B cell (primary cell): ENCODE results near the gene TCF25. TPM values are rescaled to one million over a fixed set of nuclear protein-coding genes. Genes with fewer than 3 reads are reported as not detected.

Experiments used
- ATAC-seq: fragments of 200-7000 bp; cut with Tn5 transposase; one replicate; pipeline ENCODE4 v1.10.0; 2021; ENCODE audit warnings: low read depth, mild to moderate bottlenecking, moderate number of reproducible peaks, moderate library complexity
- CTCF ChIA-PET: fragments of 350-600 bp; sonication (Branson Sonifier 250); formaldehyde crosslinking; loops from one replicate; lab custom pipeline; 2021; ENCODE audit warnings: antibody characterized with exemption, inconsistent platforms; lab: Charles Lee
- POLR2A ChIA-PET: fragments of 350-600 bp; sonication (Branson Sonifier 250); formaldehyde crosslinking; loops from one replicate; lab custom pipeline; 2021; ENCODE audit warnings: antibody characterized with exemption; lab: Charles Lee
- DNase-seq: peaks from one replicate; pipeline ENCODE4 v3.0.0; 2013
- H2AFZ ChIP-seq: 2 replicates; pipeline ENCODE4 v1.6.1; 2012; ENCODE audit warnings: mild to moderate bottlenecking, low read depth, low read length; ENCODE audit not compliant: insufficient read depth, poor library complexity, severe bottlenecking
- H3K27ac ChIP-seq, 2 donors: 1 replicate in 1 of 2; 2 replicates in 1 of 2; pipeline ENCODE4 v1.5.1; 2012 to 2013; ENCODE audit warnings: low read length in 2 of 2, mild to moderate bottlenecking in 2 of 2, moderate library complexity in 1 of 2
- H3K27me3 ChIP-seq, 4 experiments: fragments of 200-600 bp in 1 of 4; sonication (generic) in 1 of 4; replicated peaks in 1 of 4; 1 replicate in 2 of 4; 2 replicates in 2 of 4; pipeline versions ENCODE4 v1.6.1 to v1.7.0; 2013 to 2016; ENCODE audit warnings: low read length in 3 of 4, mild to moderate bottlenecking in 2 of 4, mixed read lengths in 1 of 4, moderate library complexity in 1 of 4; ENCODE audit not compliant: insufficient read depth in 4 of 4, control insufficient read depth in 3 of 4; ENCODE audit errors: control extremely low read depth in 1 of 4
- H3K36me3 ChIP-seq, 2 experiments: replicated peaks in 1 of 2; 1 replicate in 1 of 2; 2 replicates in 1 of 2; pipeline versions ENCODE4 v1.6.1 to v1.7.1; 2013; ENCODE audit warnings: low read length in 1 of 2; ENCODE audit not compliant: insufficient read depth in 2 of 2, control insufficient read depth in 1 of 2; ENCODE audit errors: control extremely low read depth in 1 of 2, extremely low read depth in 1 of 2
- H3K4me1 ChIP-seq, 2 donors: fragments of 200-600 bp in 1 of 2; sonication (generic) in 1 of 2; 1 replicate in 1 of 2; 2 replicates in 1 of 2; pipeline versions ENCODE4 v1.5.1 to v1.6.1; 2013 to 2017; ENCODE audit warnings: low read length in 2 of 2; ENCODE audit not compliant: control insufficient read depth in 2 of 2, insufficient read depth in 2 of 2
- H3K4me2 ChIP-seq: replicated peaks from 2 replicates; pipeline ENCODE3; 2012; ENCODE audit warnings: mild to moderate bottlenecking, low read depth, low read length; ENCODE audit not compliant: poor library complexity, severe bottlenecking
- H3K4me3 ChIP-seq, 5 experiments: fragments of 200-600 bp in 1 of 5; sonication (generic) in 1 of 5; 1 replicate in 3 of 5; 2 replicates in 2 of 5; pipeline versions ENCODE4 v1.5.1 to v1.7.0; 2011 to 2016; ENCODE audit warnings: low read length in 4 of 5, mild to moderate bottlenecking in 4 of 5, low read depth in 2 of 5, control low read depth in 1 of 5, moderate library complexity in 1 of 5; ENCODE audit not compliant: insufficient read depth in 1 of 5; ENCODE audit errors: control extremely low read depth in 1 of 5, extremely low read depth in 1 of 5
- H3K79me2 ChIP-seq: fragments of 200-600 bp; sonication (generic); one replicate; pipeline ENCODE4 v1.6.0; 2016; ENCODE audit warnings: low read length; ENCODE audit not compliant: control insufficient read depth, insufficient read depth
- H3K9ac ChIP-seq: fragments of 200-600 bp; sonication (generic); 2 replicates; pipeline ENCODE4 v1.6.1; 2017; ENCODE audit warnings: mild to moderate bottlenecking, low read length, moderate library complexity
- H3K9me3 ChIP-seq, 3 donors: one replicate each; pipeline versions ENCODE4 v1.6.1 to v1.7.1; 2013; ENCODE audit warnings: low read length in 2 of 3; ENCODE audit not compliant: control insufficient read depth in 2 of 3, insufficient read depth in 1 of 3; ENCODE audit errors: control extremely low read depth in 1 of 3
- H4K20me1 ChIP-seq: 2 replicates; pipeline ENCODE4 v1.6.0; 2012; ENCODE audit warnings: mild to moderate bottlenecking, low read length; ENCODE audit not compliant: insufficient read depth, control insufficient read depth, poor library complexity, severe bottlenecking
- H3K27ac Mint-ChIP-seq: one replicate; pipeline ENCODE4 v1.8.0; 2021; ENCODE audit warnings: mixed read lengths
- H3K27me3 Mint-ChIP-seq: one replicate; pipeline ENCODE4 v1.8.0; 2021; ENCODE audit warnings: mixed read lengths
- H3K4me1 Mint-ChIP-seq: one replicate; pipeline ENCODE4 v1.8.0; 2021; ENCODE audit warnings: mixed read lengths
- H3K4me3 Mint-ChIP-seq: one replicate; pipeline ENCODE4 v1.8.0; 2021; ENCODE audit warnings: mixed read lengths
- H3K9me3 Mint-ChIP-seq: one replicate; pipeline ENCODE4 v1.8.0; 2022; ENCODE audit warnings: mixed read lengths; ENCODE audit not compliant: insufficient read depth
- CTCF ChIP-seq: fragments of 200-600 bp; IDR thresholded peaks from one replicate; pipeline ENCODE4 v1.8.0; 2022; ENCODE audit warnings: antibody characterized with exemption, mild to moderate bottlenecking
- EZH2 ChIP-seq: IDR thresholded peaks from 2 replicates; pipeline ENCODE4 v1.6.1; 2012; ENCODE audit warnings: borderline replicate concordance, low read depth, mild to moderate bottlenecking, moderate library complexity, low read length; ENCODE audit not compliant: insufficient read depth, poor library complexity, severe bottlenecking
- WGBS: methylation state at CpG from one replicate; pipeline ENCODE4 v1.1.5; 2013; ENCODE audit warnings: missing lambda C conversion rate; ENCODE audit not compliant: insufficient coverage; 5-methylcytosine and 5-hydroxymethylcytosine counted together
- intact Hi-C: fragments of 100-400 bp; cut with micrococcal nuclease; formaldehyde crosslinking; loops from one replicate; pipeline ENCODE4 v1.10.0; 2022
- polyA plus RNA-seq: library from polyadenylated mRNA; depleted of rRNA; stranded (reverse); fragments of >200 nt; gene quantifications from 2 replicates; pipeline ENCODE4 v1.2.3, GENCODE V29; 2012
- total RNA-seq, 2 donors: library from RNA; stranded (reverse); fragments of 120-200 nt in 1 of 2; gene quantifications; 1 replicate in 1 of 2; 2 replicates in 1 of 2; pipeline versions ENCODE4 v1.2.3 to v1.2.4, GENCODE V29; 2013 to 2022

The TCF25 gene
- total and polyA plus RNA-seq, 2 donors (not counting 1 experiment from before 2014, with no cell fraction given), result 200 to 444 TPM

DNA sequence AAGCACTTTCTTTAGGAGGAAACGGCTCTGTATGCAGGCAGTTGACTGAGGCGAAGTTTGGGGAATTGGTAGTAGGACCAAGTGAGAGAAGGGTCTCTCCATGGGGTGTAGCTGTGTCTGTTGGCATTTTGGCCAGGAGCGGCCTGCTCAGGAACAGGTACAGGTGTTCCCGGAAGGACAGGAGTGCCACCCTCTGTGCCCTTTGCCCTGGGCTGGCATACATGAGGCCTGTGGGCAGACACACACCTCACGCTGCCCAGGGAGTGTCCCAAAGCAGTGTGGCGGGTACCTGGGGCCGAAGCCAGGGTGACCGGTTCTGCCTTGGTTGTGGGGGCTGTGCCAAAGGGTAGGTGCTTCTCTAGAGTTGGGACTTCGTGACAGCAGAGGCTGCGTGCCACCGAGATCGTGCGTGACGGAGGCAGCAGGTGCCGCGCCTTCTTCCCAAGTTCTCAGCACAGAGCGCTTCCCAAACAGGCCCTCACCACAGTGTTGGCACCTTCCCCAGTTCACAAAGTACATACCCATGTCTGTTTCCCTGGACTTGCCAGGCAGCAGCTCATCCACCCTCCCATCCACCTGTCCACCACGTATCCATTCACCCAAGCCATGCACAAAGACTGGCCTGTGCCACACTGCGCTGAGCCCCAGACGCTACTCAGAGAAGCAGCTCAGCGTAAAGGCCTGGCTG lies 19.9 kb upstream of the TCF25 start:
- H3K27me3 ChIP-seq, result no peaks in the 10 kb centered on the region
- intact Hi-C loops, result no loop called here
- no peaks in the 10 kb centered on the region for H3K4me1 ChIP-seq
- Mint-ChIP-seq H3K27ac (no peak overlapping the region), H3K4me1 (no peaks in the 10 kb centered on the region), H3K4me3 (no peak overlapping the region), H3K27me3 (peaks cover 3% of the 10 kb centered on the region), H3K9me3 (no peaks in the 10 kb centered on the region)
- no peak for TF ChIP-seq CTCF
- H3K4me2 ChIP-seq, result no peak overlapping the region
- H4K20me1 ChIP-seq, result no peaks in the 10 kb centered on the region
- DNase-seq (no peak), ATAC-seq (no peak)
- H3K9me3 ChIP-seq, result no peaks in the 10 kb centered on the region
- no peak overlapping the region for H3K4me3 ChIP-seq
- H3K27ac ChIP-seq, result no peak overlapping the region
- no peak overlapping the region for H3K9ac ChIP-seq
- ChIA-PET POLR2A (no interaction called here), CTCF (interaction anchor here (0.8 to 1.0 kb wide), 2 partner anchors 10 to 57 kb away, joined by 3 read pairs; no protein-coding TSS in a partner anchor)
- 93% methylated on average over 19 of the region's 21 CpGs for WGBS
- H3K36me3 ChIP-seq, result no peaks in the 10 kb centered on the region
- H3K79me2 ChIP-seq, result no peaks in the 10 kb centered on the region
- no peak overlapping the region for H2AFZ ChIP-seq

DNA sequence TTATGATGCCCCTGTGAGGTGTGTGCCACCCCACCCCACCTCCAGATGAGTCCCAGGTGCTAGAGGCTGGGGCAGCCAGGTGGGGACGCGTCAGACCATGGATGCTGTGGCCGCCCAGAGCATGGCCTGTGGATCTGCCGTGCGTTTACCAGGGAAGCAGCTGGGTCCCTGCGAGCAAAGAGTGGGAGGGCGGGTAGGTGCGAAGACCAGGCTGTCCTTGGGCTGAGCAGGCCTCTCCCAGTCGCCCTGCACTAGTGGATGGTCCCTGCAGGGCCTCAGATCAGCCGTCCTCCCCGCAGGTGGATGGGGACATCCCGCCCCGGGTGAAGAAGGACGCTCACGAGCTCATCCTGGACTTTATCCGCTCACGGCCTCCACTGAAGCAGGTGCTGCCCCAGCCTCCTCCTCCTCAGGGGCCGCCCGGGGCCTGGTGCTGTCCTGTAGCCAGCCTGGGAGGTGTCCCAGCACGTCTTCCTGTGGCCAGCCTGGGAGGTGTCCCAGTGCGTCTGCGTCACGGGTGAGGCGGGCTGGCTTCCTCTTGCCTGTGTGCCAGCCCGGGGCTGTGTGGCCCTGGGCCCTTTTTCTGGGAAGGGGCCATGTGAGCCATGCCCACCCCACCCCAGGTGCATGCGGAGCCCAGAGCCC lies 18.0 kb upstream of the TCF25 start:
- Histone ChIP-seq H3K4me1 (peaks cover 0 to 1% of the 10 kb centered on the region in 2 donors), H4K20me1 (no peaks in the 10 kb centered on the region), H3K36me3 (no peaks in the 10 kb centered on the region), H3K27me3 (peaks cover 0 to 4% (median 0%) of the 10 kb centered on the region in 4 experiments), H3K9ac (no peak overlapping the region), H2AFZ (no peak overlapping the region), H3K27ac (no peak overlapping the region), H3K4me2 (no peak overlapping the region), H3K4me3 (no peak overlapping the region), H3K9me3 (no peaks in the 10 kb centered on the region), H3K79me2 (no peaks in the 10 kb centered on the region)
- H3K27me3 Mint-ChIP-seq, result no peaks in the 10 kb centered on the region
- ChIA-PET CTCF (no interaction called here), POLR2A (no interaction called here)
- TF ChIP-seq EZH2, result no peak
- 95% methylated on average over 26 of the region's 26 CpGs for WGBS
- H3K4me1 Mint-ChIP-seq, result no peaks in the 10 kb centered on the region
- no peak for DNase-seq
- no peak overlapping the region for H3K27ac Mint-ChIP-seq
- H3K4me3 Mint-ChIP-seq, result no peak overlapping the region
- no peaks in the 10 kb centered on the region for H3K9me3 Mint-ChIP-seq
- ATAC-seq, result no peak
- intact Hi-C loops, result no loop called here
